ENCODE data around the gene GADD45A.
"Not testable (repeated sequence)": the region's sequence is repeated elsewhere in the genome, so short reads cannot be mapped to it uniquely, and the experiment has no call there.

The GADD45A gene

GRCh38 chr1:67723620-67724019 lies 38.6 kb downstream of the GADD45A start:
- Histone ChIP-seq H3K9me3 (ENCODE audit: control insufficient read depth, low read depth, low read length) (no peaks in the 10 kb centered on the region), H3K4me3 (ENCODE audit: low read length) (no peak overlapping the region), H3K9ac (ENCODE audit: low read length) (no peak overlapping the region), H3K36me3 (ENCODE audit: control insufficient read depth, low read depth, low read length) (no peaks in the 10 kb centered on the region), H3K4me1 (ENCODE audit: control insufficient read depth, low read depth, low read length) (peaks cover 11% of the 10 kb centered on the region), H3K27me3 (ENCODE audit: control insufficient read depth, insufficient read depth, low read length) (no peaks in the 10 kb centered on the region), H3K27ac (ENCODE audit: low read length) (no peak overlapping the region)

GRCh38 chr1:67724928-67725560 lies 40.0 kb downstream of the GADD45A start:
- H3K4me1 ChIP-seq (ENCODE audit: control insufficient read depth, low read depth, low read length): peaks cover 11% of the 10 kb centered on the region
- H3K9ac ChIP-seq (ENCODE audit: low read length): no peak overlapping the region
- H3K27ac ChIP-seq (ENCODE audit: low read length): no peak overlapping the region

GRCh38 chr1:67726224-67726623 lies 41.2 kb downstream of the GADD45A start:
- Histone ChIP-seq H3K4me1 (ENCODE audit: control insufficient read depth, low read depth, low read length) (peaks cover 6% of the 10 kb centered on the region), H3K4me3 (ENCODE audit: low read length) (no peak overlapping the region), H3K9ac (ENCODE audit: low read length) (no peak overlapping the region), H3K27me3 (ENCODE audit: control insufficient read depth, insufficient read depth, low read length) (no peaks in the 10 kb centered on the region), H3K27ac (ENCODE audit: low read length) (no peak overlapping the region), H3K36me3 (ENCODE audit: control insufficient read depth, low read depth, low read length) (no peaks in the 10 kb centered on the region), H3K9me3 (ENCODE audit: control insufficient read depth, low read depth, low read length) (no peaks in the 10 kb centered on the region)

More at GRCh38 chr1:67724928-67725560, 40.0 kb downstream of the GADD45A start:
- Histone ChIP-seq H3K36me3 (ENCODE audit: control insufficient read depth, low read depth, low read length) (no peaks in the 10 kb centered on the region), H3K4me3 (ENCODE audit: low read length) (no peak overlapping the region), H3K27me3 (ENCODE audit: control insufficient read depth, insufficient read depth, low read length) (no peaks in the 10 kb centered on the region), H3K9me3 (ENCODE audit: control insufficient read depth, low read depth, low read length) (no peaks in the 10 kb centered on the region)

DNA sequence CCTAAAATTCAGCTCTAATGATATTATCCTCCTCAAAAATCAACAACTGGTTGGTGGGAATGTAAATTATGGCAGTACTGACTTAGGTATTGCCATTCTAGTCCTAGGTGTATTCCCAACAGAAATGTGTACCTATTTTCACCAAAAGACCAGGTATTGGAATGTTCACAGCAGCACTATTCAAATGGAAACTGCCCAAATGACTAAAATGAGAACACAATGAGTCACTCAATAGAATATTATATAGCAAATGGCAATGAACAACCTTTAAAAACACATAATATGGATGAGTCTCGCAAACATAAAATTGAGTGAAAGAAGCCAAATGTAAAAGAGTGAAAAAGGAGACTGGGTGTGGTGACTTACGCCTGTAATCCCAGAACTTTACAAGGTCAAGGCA lies 44.9 kb downstream of the GADD45A start:
- Histone ChIP-seq H3K9me3 (ENCODE audit: control insufficient read depth, low read depth, low read length) (no peaks in the 10 kb centered on the region), H3K4me1 (ENCODE audit: control insufficient read depth, low read depth, low read length) (no peaks in the 10 kb centered on the region), H3K4me3 (ENCODE audit: low read length) (no peak overlapping the region), H3K9ac (ENCODE audit: low read length) (no peak overlapping the region), H3K27ac (ENCODE audit: low read length) (no peak overlapping the region), H3K36me3 (ENCODE audit: control insufficient read depth, low read depth, low read length) (no peaks in the 10 kb centered on the region), H3K27me3 (ENCODE audit: control insufficient read depth, insufficient read depth, low read length) (no peaks in the 10 kb centered on the region)

DNA sequence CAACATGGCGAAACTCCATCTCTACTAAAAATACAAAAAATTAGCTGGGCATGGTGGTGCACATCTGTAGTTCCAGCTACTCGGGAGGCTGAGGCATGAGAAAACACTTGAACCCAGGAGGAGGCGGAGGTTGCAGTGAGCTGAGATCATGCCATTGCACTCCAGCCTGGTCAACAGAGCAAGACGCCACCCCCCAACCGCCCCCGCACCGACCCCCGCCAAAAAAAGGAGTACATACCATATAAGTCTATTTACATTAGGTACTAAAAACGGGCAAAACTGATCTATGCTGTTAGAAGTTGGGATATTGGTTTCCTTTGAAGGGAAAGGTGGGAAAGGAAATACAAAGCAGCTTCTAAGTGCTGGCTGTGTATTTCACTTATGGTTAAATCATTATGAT lies 45.3 kb downstream of the GADD45A start:
- not testable (repeated sequence) for H3K9ac ChIP-seq (ENCODE audit: low read length); H3K27ac ChIP-seq (ENCODE audit: low read length); H3K4me1 ChIP-seq (ENCODE audit: control insufficient read depth, low read depth, low read length); H3K4me3 ChIP-seq (ENCODE audit: low read length); H3K9me3 ChIP-seq (ENCODE audit: control insufficient read depth, low read depth, low read length); H3K36me3 ChIP-seq (ENCODE audit: control insufficient read depth, low read depth, low read length); H3K27me3 ChIP-seq (ENCODE audit: control insufficient read depth, insufficient read depth, low read length)

- Histone ChIP-seq H3K27me3 (ENCODE audit: control insufficient read depth, insufficient read depth, low read length) (no peaks in the 10 kb centered on the region), H3K36me3 (ENCODE audit: control insufficient read depth, low read depth, low read length) (no peaks in the 10 kb centered on the region), H3K4me3 (ENCODE audit: low read length) (no peak overlapping the region), H3K9ac (ENCODE audit: low read length) (no peak overlapping the region), H3K27ac (ENCODE audit: low read length) (no peak overlapping the region), H3K4me1 (ENCODE audit: control insufficient read depth, low read depth, low read length) (peaks cover 5% of the 10 kb centered on the region), H3K9me3 (ENCODE audit: control insufficient read depth, low read depth, low read length) (no peaks in the 10 kb centered on the region)
Observed at GRCh38 chr1:67731322-67731721, 46.3 kb downstream of the GADD45A start.

- H3K27ac ChIP-seq (ENCODE audit: low read length): no peak overlapping the region
- H3K4me1 ChIP-seq (ENCODE audit: control insufficient read depth, low read depth, low read length): peaks cover 7% of the 10 kb centered on the region
- no peak overlapping the region for H3K9ac ChIP-seq (ENCODE audit: low read length)
- no peaks in the 10 kb centered on the region for H3K27me3 ChIP-seq (ENCODE audit: control insufficient read depth, insufficient read depth, low read length)
- no peaks in the 10 kb centered on the region for H3K9me3 ChIP-seq (ENCODE audit: control insufficient read depth, low read depth, low read length)
- no peaks in the 10 kb centered on the region for H3K36me3 ChIP-seq (ENCODE audit: control insufficient read depth, low read depth, low read length)
- H3K4me3 ChIP-seq (ENCODE audit: low read length): no peak overlapping the region
Observed at GRCh38 chr1:67732750-67733151, 47.8 kb downstream of the GADD45A start.

DNA sequence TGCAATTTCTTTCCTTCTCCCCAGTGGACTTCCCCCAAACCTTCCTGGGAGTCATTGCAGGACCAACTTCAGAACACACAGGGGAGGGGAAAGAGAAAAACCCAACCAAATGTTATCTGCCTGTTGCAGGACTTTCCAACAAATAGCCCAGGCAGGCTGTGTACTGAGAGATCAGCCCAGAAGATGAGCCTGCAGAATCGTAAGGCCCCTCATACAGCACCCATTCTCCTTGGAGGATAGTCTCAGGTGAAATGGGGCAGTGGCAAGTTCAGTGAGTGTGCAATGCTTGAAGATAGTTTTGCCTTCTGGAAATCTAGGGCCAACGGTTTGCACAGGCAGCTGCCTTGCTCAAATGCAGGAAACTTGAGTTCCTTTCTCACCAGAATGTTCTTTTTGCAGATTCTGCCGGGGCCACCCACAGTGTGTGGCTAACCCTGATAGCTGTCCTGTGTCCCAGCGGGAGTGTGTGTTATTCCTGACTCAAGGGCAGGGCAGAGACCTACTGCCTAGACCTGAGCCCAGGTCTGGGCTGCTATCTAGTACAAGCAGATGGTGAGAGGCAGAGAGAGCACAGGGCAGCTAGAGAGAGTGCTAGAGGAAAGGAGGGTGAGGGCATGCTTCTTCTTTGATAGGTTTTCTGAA lies 48.8 kb downstream of the GADD45A start:
- Histone ChIP-seq H3K9me3 (ENCODE audit: control insufficient read depth, low read depth, low read length) (no peaks in the 10 kb centered on the region), H3K4me1 (ENCODE audit: control insufficient read depth, low read depth, low read length) (peaks cover 7% of the 10 kb centered on the region), H3K27me3 (ENCODE audit: control insufficient read depth, insufficient read depth, low read length) (no peaks in the 10 kb centered on the region), H3K27ac (ENCODE audit: low read length) (no peak overlapping the region), H3K4me3 (ENCODE audit: low read length) (no peak overlapping the region), H3K9ac (ENCODE audit: low read length) (no peak overlapping the region), H3K36me3 (ENCODE audit: control insufficient read depth, low read depth, low read length) (no peaks in the 10 kb centered on the region)

- H3K4me1 ChIP-seq (ENCODE audit: control insufficient read depth, low read depth, low read length): peaks cover 7% of the 10 kb centered on the region
- no peak overlapping the region for H3K4me3 ChIP-seq (ENCODE audit: low read length)
- no peaks in the 10 kb centered on the region for H3K9me3 ChIP-seq (ENCODE audit: control insufficient read depth, low read depth, low read length)
- H3K36me3 ChIP-seq (ENCODE audit: control insufficient read depth, low read depth, low read length): no peaks in the 10 kb centered on the region
- H3K27me3 ChIP-seq (ENCODE audit: control insufficient read depth, insufficient read depth, low read length): no peaks in the 10 kb centered on the region
- H3K9ac ChIP-seq (ENCODE audit: low read length): no peak overlapping the region
- H3K27ac ChIP-seq (ENCODE audit: low read length): no peak overlapping the region
Observed at GRCh38 chr1:67734323-67734690, 49.3 kb downstream of the GADD45A start.

GRCh38 chr1:67735206-67735605 lies 50.2 kb downstream of the GADD45A start:
- Histone ChIP-seq H3K4me3 (ENCODE audit: low read length) (no peak overlapping the region), H3K4me1 (ENCODE audit: control insufficient read depth, low read depth, low read length) (peaks cover 7% of the 10 kb centered on the region), H3K27me3 (ENCODE audit: control insufficient read depth, insufficient read depth, low read length) (no peaks in the 10 kb centered on the region), H3K36me3 (ENCODE audit: control insufficient read depth, low read depth, low read length) (no peaks in the 10 kb centered on the region), H3K27ac (ENCODE audit: low read length) (no peak overlapping the region), H3K9ac (ENCODE audit: low read length) (no peak overlapping the region), H3K9me3 (ENCODE audit: control insufficient read depth, low read depth, low read length) (no peaks in the 10 kb centered on the region)

DNA sequence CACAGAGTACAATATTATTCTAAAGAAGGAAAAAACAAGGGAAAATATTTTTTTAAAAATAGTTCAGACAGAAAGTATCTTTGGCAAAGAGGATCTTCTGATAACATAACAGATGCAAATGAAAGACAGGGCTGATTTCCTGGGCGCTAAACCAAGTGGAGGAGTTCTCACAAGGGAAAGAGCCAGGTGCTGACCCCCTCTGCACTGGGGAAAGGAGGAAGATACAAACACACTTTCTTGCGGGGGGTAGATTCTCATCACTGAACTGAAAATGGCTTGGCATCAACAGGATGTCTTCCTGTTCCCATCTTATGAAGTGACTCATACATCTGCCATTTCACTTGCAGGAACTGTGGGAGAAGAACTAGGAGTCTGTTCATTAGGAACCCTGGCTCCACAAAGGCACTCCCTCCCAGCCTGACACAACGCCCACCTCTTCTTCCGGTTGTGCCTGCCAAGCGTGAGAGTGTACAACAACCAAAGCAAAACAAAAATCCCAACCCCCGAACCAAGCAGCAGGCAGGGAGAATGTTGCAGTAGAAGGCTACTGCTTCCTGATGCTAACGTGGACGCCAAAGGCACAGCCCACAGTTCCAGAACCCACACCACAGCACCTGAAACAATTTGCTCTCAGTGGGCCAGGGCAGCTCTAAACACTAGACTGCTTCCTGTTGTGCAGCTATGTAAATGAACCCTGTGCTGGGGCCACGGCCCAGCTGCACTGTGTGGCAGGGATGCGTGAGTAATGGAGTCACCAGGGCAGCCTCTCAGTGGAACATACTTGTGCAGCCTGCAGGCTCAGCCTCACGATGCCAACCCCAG lies 51.0 kb downstream of the GADD45A start:
- Histone ChIP-seq H3K4me1 (ENCODE audit: control insufficient read depth, low read depth, low read length) (peaks cover 7% of the 10 kb centered on the region), H3K36me3 (ENCODE audit: control insufficient read depth, low read depth, low read length) (no peaks in the 10 kb centered on the region), H3K4me3 (ENCODE audit: low read length) (no peak overlapping the region), H3K9me3 (ENCODE audit: control insufficient read depth, low read depth, low read length) (no peaks in the 10 kb centered on the region), H3K27me3 (ENCODE audit: control insufficient read depth, insufficient read depth, low read length) (no peaks in the 10 kb centered on the region), H3K9ac (ENCODE audit: low read length) (no peak overlapping the region), H3K27ac (ENCODE audit: low read length) (no peak overlapping the region)
